HepG2 (cell line): ENCODE results near the gene BHLHE23. TPM values are rescaled to one million over a fixed set of nuclear protein-coding genes. Genes with fewer than 3 reads are reported as not detected.

Experiments
- ARHGAP35 ChIP-seq: sonication (generic); formaldehyde crosslinking; IDR thresholded peaks from 2 replicates; pipeline ENCODE4 v1.9.0; 2022; ENCODE audit warnings: mild to moderate bottlenecking, inconsistent platforms, moderate library complexity, missing genetic modification reagents, borderline replicate concordance
- ARID5B ChIP-seq: IDR thresholded peaks from 2 replicates; pipeline ENCODE4 v1.4.0; 2020; ENCODE audit warnings: mild to moderate bottlenecking, missing genetic modification reagents
- ARNT ChIP-seq: fragments of 450-650 bp; IDR thresholded peaks from 2 replicates; pipeline ENCODE4 v1.6.1; 2017
- CREM ChIP-seq, 2 experiments: sonication (generic) in 1 of 2; formaldehyde crosslinking in 1 of 2; IDR thresholded peaks; 2 replicates each; pipeline versions ENCODE4 v1.4.0 to v1.6.1; 2016 to 2020; ENCODE audit warnings: antibody characterized with exemption in 1 of 2, mild to moderate bottlenecking in 1 of 2, missing genetic modification reagents in 1 of 2
- DNMT3B ChIP-seq: conservative IDR thresholded peaks from 2 replicates; pipeline ENCODE4 v1.6.1; 2016; ENCODE audit warnings: missing biosample characterization, control low read depth
- E2F1 ChIP-seq: sonication (generic); formaldehyde crosslinking; IDR thresholded peaks from 2 replicates; pipeline ENCODE4 v1.5.0; 2020; ENCODE audit warnings: missing genetic modification reagents
- FOXA3 ChIP-seq: IDR thresholded peaks from 2 replicates; pipeline ENCODE4 v1.6.1; 2016; ENCODE audit warnings: missing genetic modification reagents, missing compliant biosample characterization
- FOXP1 ChIP-seq, 2 experiments: fragments of 450-650 bp in 1 of 2; IDR thresholded peaks; 2 replicates each; pipeline ENCODE4 v1.6.1; 2017 to 2018; ENCODE audit warnings: antibody characterized with exemption in 1 of 2
- IKZF5 ChIP-seq: IDR thresholded peaks from 2 replicates; pipeline ENCODE4 v1.6.1; 2018; ENCODE audit warnings: missing genetic modification reagents, mild to moderate bottlenecking, missing compliant biosample characterization
- KLF15 ChIP-seq: sonication (generic); formaldehyde crosslinking; IDR thresholded peaks from 2 replicates; pipeline ENCODE4 v1.8.1; 2023; ENCODE audit warnings: borderline replicate concordance, mild to moderate bottlenecking, inconsistent platforms, missing genetic modification reagents, mixed read lengths
- NCOA5 ChIP-seq: sonication (generic); formaldehyde crosslinking; IDR thresholded peaks from 2 replicates; pipeline ENCODE4 v1.4.0; 2020; ENCODE audit warnings: missing genetic modification reagents
- SIN3B ChIP-seq: fragments of 150-350 bp; IDR thresholded peaks from 2 replicates; pipeline ENCODE4 v1.6.1; 2014; ENCODE audit warnings: low read length
- SKI ChIP-seq: fragments of 450-650 bp; IDR thresholded peaks from one replicate; pipeline ENCODE4 v1.6.1; 2018; ENCODE audit warnings: mild to moderate bottlenecking; ENCODE audit not compliant: partially characterized antibody
- SMARCC2 ChIP-seq: fragments of 450-650 bp; IDR thresholded peaks from 2 replicates; pipeline ENCODE4 v1.6.1; 2017; ENCODE audit warnings: antibody characterized with exemption, mild to moderate bottlenecking
- SRF ChIP-seq: IDR thresholded peaks from 2 replicates; pipeline ENCODE4 v1.6.1; 2011; ENCODE audit warnings: mild to moderate bottlenecking, low read depth, low read length, moderate library complexity
- ZFP91 ChIP-seq: sonication (generic); formaldehyde crosslinking; IDR thresholded peaks from 2 replicates; pipeline ENCODE4 v1.9.0; 2022; ENCODE audit warnings: missing genetic modification reagents, mild to moderate bottlenecking, borderline replicate concordance
- ZNF230 ChIP-seq: sonication (generic); formaldehyde crosslinking; IDR thresholded peaks from 2 replicates; pipeline ENCODE4 v1.4.0; 2020; ENCODE audit warnings: mild to moderate bottlenecking, missing genetic modification reagents
- ZNF232 ChIP-seq: sonication (generic); formaldehyde crosslinking; IDR thresholded peaks from 2 replicates; pipeline ENCODE4 v1.4.0; 2020; ENCODE audit warnings: missing genetic modification reagents, borderline replicate concordance
- ZNF337 ChIP-seq: sonication (generic); formaldehyde crosslinking; IDR thresholded peaks from 2 replicates; pipeline ENCODE4 v1.5.1; 2020; ENCODE audit warnings: missing genetic modification reagents, low read depth, mild to moderate bottlenecking, borderline replicate concordance
- ZNF34 ChIP-seq: sonication (generic); formaldehyde crosslinking; IDR thresholded peaks from 2 replicates; pipeline ENCODE4 v1.4.0; 2020; ENCODE audit warnings: mild to moderate bottlenecking, missing genetic modification reagents, borderline replicate concordance
- ZNF607 ChIP-seq: sonication (generic); formaldehyde crosslinking; IDR thresholded peaks from 2 replicates; pipeline ENCODE4 v1.5.1; 2020; ENCODE audit warnings: missing genetic modification reagents, mild to moderate bottlenecking, borderline replicate concordance
- ZNF883 ChIP-seq: sonication (generic); formaldehyde crosslinking; IDR thresholded peaks from 2 replicates; pipeline ENCODE4 v1.5.1; 2020; ENCODE audit warnings: mild to moderate bottlenecking, missing genetic modification reagents; ENCODE audit errors: not compliant biosample characterization
- polyA plus RNA-seq, 8 experiments: library from polyadenylated mRNA; depleted of rRNA in 3 of 8; stranded (reverse) in 7 of 8; unstranded in 1 of 8; fragments of >200 nt; fragmentation: Illumina TruSeq in 4 of 8; extraction: Trizol in 4 of 8; gene quantifications; 2 replicates each; pipeline versions ENCODE4 v1.2.1 to v1.2.3, GENCODE V29; 2011 to 2016; ENCODE audit warnings: low read depth in 4 of 8, missing spikeins in 1 of 8, mixed read lengths in 1 of 8; ENCODE audit not compliant: insufficient read depth in 1 of 8
- total RNA-seq, 5 experiments: library from RNA; depleted of rRNA; stranded (reverse); fragments of >200 nt; fragmentation: Illumina TruSeq; extraction: Trizol; gene quantifications; 2 replicates each; pipeline ENCODE4 v1.2.3, GENCODE V29; 2016; ENCODE audit warnings: low read depth in 1 of 5

The BHLHE23 gene
- total and polyA plus RNA-seq, 2 of the 13 experiments (the other 11 are each of a cell fraction or from before 2014, with no cell fraction given), result not detected

GRCh38 chr20:62967628-62968351 is 39.0 kb downstream of the BHLHE23 start (continued):
- TF ChIP-seq ARHGAP35 (CRISPR knock-in tag) (no peak), ARNT (no peak), DNMT3B (no peak), ZNF230 (CRISPR knock-in tag) (0 out of 2 replicates have a peak, but pooled peaks have one; percentile 55), ZNF232 (CRISPR knock-in tag) (no peak), ZNF607 (CRISPR knock-in tag) (peak; percentile 42; the same call in 1 of the 2 replicates), E2F1 (no peak), CREM (IDR thresholded peaks at IDR 0.05) (no peak), CREM (CRISPR knock-in tag; IDR thresholded peaks at IDR 0.05) (no peak), ZFP91 (0 out of 2 replicates have a peak, but pooled peaks have one; percentile 7), NCOA5 (CRISPR knock-in tag) (no peak), SKI (no peak), SMARCC2 (no peak), KLF15 (no peak), ZNF34 (CRISPR knock-in tag) (no peak), FOXA3 (CRISPR knock-in tag) (no peak), SIN3B (no peak), SRF (no peak), IKZF5 (CRISPR knock-in tag) (no peak), ARID5B (no peak), FOXP1 (IDR thresholded peaks at IDR 0.05) (no peak), FOXP1 (CRISPR knock-in tag; IDR thresholded peaks at IDR 0.05) (no peak), ZNF883 (CRISPR knock-in tag) (peak; percentile 85), ZNF337 (CRISPR knock-in tag) (no peak)
